ENCODE data around the gene LAMA2.

- no peak for TF ChIP-seq CTCF (conservative IDR thresholded peaks at IDR 0.05; ENCODE audit: low read length)
- no peak for TF ChIP-seq EZH2phosphoT487 (IDR thresholded peaks at IDR 0.05; ENCODE audit: borderline replicate concordance)
Observed at GRCh38 chr6:129153257-129153656, 270.3 kb downstream of the LAMA2 start.
